SU-DHL-6 (cell line): ENCODE results near the gene NATD1.

ENCODE experiments used
- H2AFZ ChIP-seq: fragments of 200-600 bp; sonication (generic); 2 replicates; pipeline ENCODE4 v1.6.1; 2014; ENCODE audit warnings: low read depth, mild to moderate bottlenecking, moderate library complexity, mixed read lengths, antibody characterized with exemption, low read length; ENCODE audit not compliant: severe bottlenecking
- H3F3A ChIP-seq: fragments of 200-600 bp; shearing (Covaris generic); 2 replicates; pipeline ENCODE4 v1.6.0; 2016; ENCODE audit warnings: antibody characterized with exemption, mild to moderate bottlenecking; ENCODE audit not compliant: insufficient read depth
- H3K27ac ChIP-seq: fragments of 200-600 bp; sonication (generic); 2 replicates; pipeline ENCODE4 v1.5.1; 2016; ENCODE audit warnings: low read depth, mild to moderate bottlenecking, low read length, moderate library complexity, mixed read lengths
- H3K27me3 ChIP-seq: fragments of 200-600 bp; sonication (generic), shearing (Covaris generic); 2 replicates; pipeline ENCODE4 v1.6.0; 2014; ENCODE audit warnings: mild to moderate bottlenecking, low read length
- H3K36me3 ChIP-seq: fragments of 200-600 bp; sonication (generic); 2 replicates; pipeline ENCODE4 v1.6.1; 2014; ENCODE audit warnings: mild to moderate bottlenecking, low read length, mixed read lengths
- H3K4me2 ChIP-seq: fragments of 300-600, 200-600 bp; shearing (Covaris generic), sonication (generic); 2 replicates; pipeline ENCODE4 v1.6.0; 2014; ENCODE audit warnings: low read length, low read depth, mild to moderate bottlenecking; ENCODE audit not compliant: poor library complexity, severe bottlenecking
- H3K4me3 ChIP-seq: fragments of 200-600 bp; sonication (generic); 2 replicates; pipeline ENCODE4 v1.5.1; 2014; ENCODE audit warnings: antibody characterized with exemption, low read length, mild to moderate bottlenecking, mixed read lengths; ENCODE audit not compliant: insufficient read depth, poor library complexity, severe bottlenecking
- H3K79me2 ChIP-seq: fragments of 200-600 bp; sonication (generic); 2 replicates; pipeline ENCODE4 v1.6.1; 2014; ENCODE audit warnings: mild to moderate bottlenecking, low read length, moderate library complexity; ENCODE audit not compliant: insufficient read depth
- H3K9ac ChIP-seq: fragments of 200-600 bp; sonication (generic); 2 replicates; pipeline ENCODE4 v1.7.0; 2014; ENCODE audit warnings: mild to moderate bottlenecking, low read length
- H3K9me2 ChIP-seq: fragments of 200-600 bp; sonication (generic); replicated peaks from 2 replicates; pipeline ENCODE4 v1.6.1; 2014; ENCODE audit warnings: low read length; ENCODE audit not compliant: insufficient read depth
- H3K9me3 ChIP-seq: fragments of 200-600 bp; sonication (generic); 2 replicates; pipeline ENCODE4 v1.6.1; 2014; ENCODE audit warnings: low read length, mixed read lengths; ENCODE audit not compliant: insufficient read depth
- H4K20me1 ChIP-seq: fragments of 200-600 bp; sonication (generic); 2 replicates; pipeline ENCODE4 v1.6.1; 2014; ENCODE audit warnings: low read depth, mild to moderate bottlenecking, antibody characterized with exemption, low read length, moderate library complexity, mixed read lengths
- EZH2phosphoT487 ChIP-seq: fragments of 200-600 bp; sonication (generic), shearing (Covaris generic); conservative IDR thresholded peaks from 2 replicates; pipeline ENCODE4 v1.6.1; 2018; ENCODE audit warnings: mild to moderate bottlenecking, antibody characterized with exemption, low read length, moderate library complexity, mixed read lengths
- TF ChIP-seq, protein P1 (sequence below): fragments of 200-600 bp; sonication (generic); IDR thresholded peaks from one replicate; pipeline ENCODE4 v1.5.1; 2017; ENCODE audit warnings: antibody characterized with exemption, mild to moderate bottlenecking, low read length, moderate library complexity; ENCODE audit not compliant: insufficient read depth, poor library complexity, severe bottlenecking

NATD1 gene

DNA sequence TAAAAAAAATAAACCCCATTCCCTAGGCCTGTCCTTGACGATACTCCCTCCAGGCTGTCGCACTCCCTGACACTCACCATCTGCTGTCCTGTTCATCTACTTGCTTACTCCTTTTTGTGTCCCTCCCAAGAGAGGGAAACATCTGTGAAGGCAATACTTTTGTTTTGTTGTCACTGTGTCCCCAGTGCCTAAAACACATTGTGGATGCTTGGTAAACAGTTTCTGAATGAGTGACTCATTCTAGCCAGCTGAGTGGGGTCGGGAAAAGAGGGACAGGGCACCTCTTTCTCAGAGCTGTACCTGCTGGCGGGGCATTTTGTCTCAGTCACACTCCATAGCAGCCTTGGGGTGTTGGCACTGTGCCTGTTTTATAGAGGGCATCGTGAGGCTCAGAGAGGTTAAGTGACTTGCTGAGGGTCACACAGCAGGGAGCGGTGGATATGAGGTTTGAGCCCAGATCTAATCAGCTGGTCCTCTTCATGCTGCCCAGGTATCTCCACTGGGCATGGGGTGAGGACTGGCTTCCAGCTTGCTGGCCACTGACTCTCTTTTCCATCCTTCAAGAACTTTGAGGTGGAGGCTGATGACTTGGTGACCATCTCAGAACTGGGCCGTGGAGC, 46.9 kb upstream of the NATD1 start:
- no peak overlapping the region for H2AFZ ChIP-seq
- no peak overlapping the region for H3K4me3 ChIP-seq
- no peaks in the 10 kb centered on the region for H3K27me3 ChIP-seq
- no peaks in the 10 kb centered on the region for H4K20me1 ChIP-seq
- TF ChIP-seq, protein P1, sequence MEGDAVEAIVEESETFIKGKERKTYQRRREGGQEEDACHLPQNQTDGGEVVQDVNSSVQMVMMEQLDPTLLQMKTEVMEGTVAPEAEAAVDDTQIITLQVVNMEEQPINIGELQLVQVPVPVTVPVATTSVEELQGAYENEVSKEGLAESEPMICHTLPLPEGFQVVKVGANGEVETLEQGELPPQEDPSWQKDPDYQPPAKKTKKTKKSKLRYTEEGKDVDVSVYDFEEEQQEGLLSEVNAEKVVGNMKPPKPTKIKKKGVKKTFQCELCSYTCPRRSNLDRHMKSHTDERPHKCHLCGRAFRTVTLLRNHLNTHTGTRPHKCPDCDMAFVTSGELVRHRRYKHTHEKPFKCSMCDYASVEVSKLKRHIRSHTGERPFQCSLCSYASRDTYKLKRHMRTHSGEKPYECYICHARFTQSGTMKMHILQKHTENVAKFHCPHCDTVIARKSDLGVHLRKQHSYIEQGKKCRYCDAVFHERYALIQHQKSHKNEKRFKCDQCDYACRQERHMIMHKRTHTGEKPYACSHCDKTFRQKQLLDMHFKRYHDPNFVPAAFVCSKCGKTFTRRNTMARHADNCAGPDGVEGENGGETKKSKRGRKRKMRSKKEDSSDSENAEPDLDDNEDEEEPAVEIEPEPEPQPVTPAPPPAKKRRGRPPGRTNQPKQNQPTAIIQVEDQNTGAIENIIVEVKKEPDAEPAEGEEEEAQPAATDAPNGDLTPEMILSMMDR, result no peak
- no peak for TF ChIP-seq EZH2phosphoT487
- no peak overlapping the region for H3K4me2 ChIP-seq
- no peaks in the 10 kb centered on the region for H3K9me2 ChIP-seq
- H3K36me3 ChIP-seq, result no peaks in the 10 kb centered on the region
- no peak overlapping the region for H3K9ac ChIP-seq
- H3F3A ChIP-seq, result no peaks in the 10 kb centered on the region
- H3K79me2 ChIP-seq, result peaks cover 5% of the 10 kb centered on the region; the same call in 1 of the 2 replicates
- H3K9me3 ChIP-seq, result no peaks in the 10 kb centered on the region
- no peak overlapping the region for H3K27ac ChIP-seq

DNA sequence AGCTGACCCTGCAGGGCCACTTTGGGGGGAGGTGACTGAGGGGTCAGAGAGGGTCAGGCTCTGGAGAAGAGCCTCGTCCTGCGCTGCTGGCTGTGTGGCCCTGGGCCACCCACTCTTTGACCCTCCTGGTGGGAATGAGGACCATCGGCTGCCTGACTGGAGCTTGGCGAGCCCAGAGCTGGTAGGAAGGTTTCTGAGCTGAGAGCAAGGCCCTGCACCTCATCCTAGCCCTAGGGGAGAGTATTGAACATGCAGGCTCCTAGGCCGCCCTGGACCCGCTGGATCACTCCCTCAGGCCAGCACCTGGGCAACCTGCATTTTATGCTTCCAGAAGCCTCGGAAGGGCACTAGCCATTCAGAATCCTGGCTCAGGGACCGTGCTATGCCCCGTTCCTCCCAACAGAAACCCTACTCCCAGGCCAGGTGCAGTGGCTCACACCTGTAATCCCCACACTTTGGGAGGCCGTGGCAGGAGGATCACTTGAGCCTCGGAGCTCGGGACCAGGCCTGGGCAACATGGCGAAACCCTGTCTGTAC, 45.8 kb upstream of the NATD1 start:
- Histone ChIP-seq H3K9me3 (no peaks in the 10 kb centered on the region), H2AFZ (no peak overlapping the region), H3K9me2 (no peaks in the 10 kb centered on the region), H3F3A (no peaks in the 10 kb centered on the region), H3K79me2 (peaks cover 12% of the 10 kb centered on the region), H3K9ac (no peak overlapping the region), H3K4me3 (no peak overlapping the region), H4K20me1 (no peaks in the 10 kb centered on the region), H3K27me3 (no peaks in the 10 kb centered on the region), H3K27ac (no peak overlapping the region), H3K4me2 (no peak overlapping the region), H3K36me3 (no peaks in the 10 kb centered on the region)
- TF ChIP-seq, protein P1, result no peak
- TF ChIP-seq EZH2phosphoT487, result no peak

DNA sequence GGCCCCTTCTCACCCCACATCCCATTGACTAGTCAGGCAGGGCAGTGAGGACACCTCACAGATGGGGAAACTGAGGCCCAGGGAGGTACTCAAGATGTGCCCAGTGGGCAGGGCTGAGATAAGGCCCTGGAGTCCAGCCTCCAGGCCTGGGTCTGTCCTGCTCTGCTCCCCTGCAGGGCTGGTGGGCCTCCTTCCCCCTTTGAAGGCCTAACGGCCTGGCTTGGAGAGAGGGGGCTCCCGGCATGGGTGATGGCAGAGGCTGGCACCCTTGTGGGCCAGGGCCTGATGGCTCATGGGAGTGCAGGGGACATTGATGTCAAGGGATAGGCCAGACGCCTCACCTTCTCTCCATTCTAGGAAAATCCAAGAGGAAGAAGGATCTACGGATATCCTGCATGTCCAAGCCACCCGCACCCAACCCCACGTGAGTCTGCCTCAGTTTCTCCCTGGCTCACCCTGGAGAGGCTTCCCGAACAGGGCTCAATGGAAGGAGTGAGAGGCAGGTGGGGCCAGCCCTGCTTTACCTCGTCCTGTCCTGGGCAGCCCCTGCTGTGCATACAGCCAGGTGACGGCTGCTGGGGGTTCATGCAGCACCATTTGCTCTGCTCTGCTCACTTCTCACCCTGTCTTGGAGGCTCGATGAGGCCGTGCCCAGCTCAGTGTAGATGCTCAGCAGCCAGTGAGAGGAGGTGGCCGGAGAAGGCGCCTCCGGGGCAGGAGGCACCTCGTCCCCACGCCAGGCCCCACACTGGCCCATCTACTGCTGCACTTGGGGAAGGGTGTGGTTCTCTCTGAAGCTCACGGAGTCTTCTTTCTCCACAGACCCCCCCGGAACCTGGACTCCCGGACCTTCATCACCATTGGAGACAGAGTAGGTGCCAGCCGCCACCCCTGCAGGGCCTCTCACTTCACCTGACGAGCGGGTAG, 45.1 kb upstream of the NATD1 start:
- no peaks in the 10 kb centered on the region for H4K20me1 ChIP-seq

More for the DNA sequence above, 45.1 kb upstream of the NATD1 start:
- Histone ChIP-seq H3K79me2 (peaks cover 17% of the 10 kb centered on the region), H3K27me3 (no peaks in the 10 kb centered on the region), H3F3A (no peaks in the 10 kb centered on the region), H3K4me3 (no peak overlapping the region), H3K27ac (no peak overlapping the region), H3K4me2 (no peak overlapping the region), H3K36me3 (no peaks in the 10 kb centered on the region), H3K9me2 (no peaks in the 10 kb centered on the region), H3K9me3 (no peaks in the 10 kb centered on the region), H2AFZ (no peak overlapping the region), H3K9ac (no peak overlapping the region)
- TF ChIP-seq, protein P1, result no peak
- no peak for TF ChIP-seq EZH2phosphoT487
